GM18909 (cell line): Measurements from ENCODE around the gene ZRANB1.
"Not testable (repeated sequence)": the region's sequence is repeated elsewhere in the genome, so short reads cannot be mapped to it uniquely, and the experiment has no call there.

Experiments used
- ATAC-seq: cut with Tn5 transposase; IDR thresholded peaks from one replicate; pipeline ENCODE4 v1.9.1; 2021; ENCODE audit warnings: mild to moderate bottlenecking; ENCODE audit not compliant: unreplicated experiment, poor library complexity

ZRANB1 gene

GRCh38 chr10:124941823-124942222 lies at the start of gene ZRANB1:
Gene ZRANB1, plus strand, starts transcription at chr10:124942123. Its CDS starts 371 bp downstream, at chr10:124942494.
- ATAC-seq: no peak

DNA sequence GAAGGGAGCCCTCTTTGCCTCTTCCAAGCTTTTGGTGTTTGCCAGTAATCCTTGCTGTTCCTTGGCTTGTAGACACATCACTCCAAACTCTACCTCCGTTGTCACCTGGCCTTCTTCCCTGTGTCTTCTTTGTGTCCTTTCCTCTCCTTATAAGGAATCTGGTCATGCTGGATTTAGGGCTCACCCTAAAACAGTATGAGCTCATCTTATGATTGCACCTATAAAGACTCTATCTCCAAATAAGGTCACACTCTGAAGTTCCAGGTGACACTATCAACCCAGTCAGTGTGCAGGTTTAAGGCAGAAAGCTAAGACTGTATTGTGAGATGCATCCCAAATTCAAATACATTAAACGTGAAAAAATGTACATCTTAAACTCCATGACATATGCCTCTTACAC lies 49.0 kb upstream of the ZRANB1 start:
- ATAC-seq: no peak

DNA sequence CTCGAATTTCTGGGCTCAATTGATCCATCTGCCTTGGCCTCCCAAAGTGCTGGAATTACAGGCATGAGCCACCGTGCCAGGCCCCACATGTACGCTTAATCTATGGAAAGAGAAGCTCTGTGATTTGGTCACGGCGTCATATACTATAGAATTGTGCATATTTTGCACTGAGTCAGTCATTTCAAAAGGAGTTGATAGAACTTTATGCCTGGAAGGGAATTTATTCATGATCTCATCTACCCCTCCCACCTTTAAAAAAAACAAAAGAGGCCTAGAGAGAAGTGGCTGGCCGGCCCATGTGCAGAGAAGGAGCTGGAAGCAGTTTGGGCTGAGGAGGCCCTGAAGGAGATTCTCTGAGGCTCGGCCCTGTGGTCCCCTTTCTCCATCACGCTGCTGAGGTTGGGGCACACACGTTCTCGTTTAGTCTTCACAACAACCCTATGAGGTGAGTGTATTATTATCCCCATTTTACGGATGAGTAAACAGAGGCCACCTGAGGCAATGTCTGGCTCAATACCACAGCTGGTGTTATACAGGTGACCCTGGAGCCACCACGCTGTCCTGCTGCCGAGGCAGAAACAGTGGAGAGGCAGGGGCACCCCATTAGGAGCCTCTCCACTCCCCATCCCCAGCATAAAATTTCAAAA lies 47.2 kb upstream of the ZRANB1 start:
- ATAC-seq: no peak

DNA sequence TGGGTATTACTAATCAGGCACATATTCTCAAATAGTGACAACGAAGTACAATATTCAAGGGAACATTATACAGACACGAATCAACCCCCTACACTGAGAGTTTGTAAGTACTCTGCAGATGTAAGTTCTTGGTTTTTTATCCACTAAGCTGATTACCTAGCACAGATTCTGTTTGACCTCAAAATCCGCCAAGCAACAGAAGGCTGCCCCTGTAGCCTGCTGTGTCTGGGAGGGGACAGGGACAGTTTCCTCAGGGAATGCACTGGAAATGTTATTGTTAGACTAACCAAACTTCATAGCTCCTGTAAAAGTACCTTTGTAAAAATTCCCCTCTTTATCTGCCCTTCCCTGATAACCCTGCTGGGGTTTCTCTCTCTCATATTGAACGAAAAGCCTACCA lies 45.2 kb upstream of the ZRANB1 start:
- ATAC-seq: no peak

GRCh38 chr10:124898471-124898870 lies 43.5 kb upstream of the ZRANB1 start:
- no peak for ATAC-seq

GRCh38 chr10:124899151-124899550 lies 42.8 kb upstream of the ZRANB1 start:
- ATAC-seq: no peak

DNA sequence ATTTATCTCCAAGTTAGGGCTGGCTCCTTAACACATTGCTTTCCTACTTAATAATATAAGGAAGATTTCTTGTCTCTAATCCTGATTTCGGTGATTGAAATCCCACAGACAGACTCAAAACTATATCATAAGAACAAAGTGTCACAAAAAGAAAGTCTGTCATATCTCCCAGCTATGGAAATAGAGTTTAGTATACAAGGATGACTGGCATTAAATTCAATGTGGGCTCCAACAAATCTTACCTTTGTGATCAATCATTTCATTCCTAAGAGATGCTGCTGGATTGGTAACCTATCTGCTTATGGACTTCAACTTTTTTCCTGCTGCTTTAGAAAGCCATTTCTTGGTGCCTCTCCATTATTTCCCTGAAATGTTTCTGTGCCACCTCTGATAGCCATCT lies 39.5 kb upstream of the ZRANB1 start:
- ATAC-seq: no peak

- no peak for ATAC-seq
Measured at GRCh38 chr10:124903111-124903510, 38.8 kb upstream of the ZRANB1 start.

DNA sequence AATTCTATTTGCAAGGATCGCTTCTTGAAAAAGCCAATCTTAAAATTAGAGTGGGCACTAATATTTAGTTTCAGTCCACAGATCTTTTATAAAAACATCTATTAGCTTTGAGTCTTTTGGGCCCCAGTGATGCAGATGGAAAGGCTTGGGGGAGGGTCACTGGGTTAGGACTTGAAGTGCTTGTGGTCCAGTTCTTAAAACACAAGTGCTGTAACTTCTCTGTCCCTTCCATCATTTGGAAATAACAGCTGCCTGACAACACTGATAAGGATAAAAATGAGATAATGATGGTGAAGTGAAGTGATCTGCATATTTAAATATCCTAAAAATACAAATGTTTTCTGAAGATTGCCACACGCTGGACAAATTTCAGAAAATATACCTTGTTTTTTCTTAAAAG lies 37.1 kb upstream of the ZRANB1 start:
- ATAC-seq: no peak

GRCh38 chr10:124906551-124907001 lies 35.3 kb upstream of the ZRANB1 start:
- no peak for ATAC-seq

DNA sequence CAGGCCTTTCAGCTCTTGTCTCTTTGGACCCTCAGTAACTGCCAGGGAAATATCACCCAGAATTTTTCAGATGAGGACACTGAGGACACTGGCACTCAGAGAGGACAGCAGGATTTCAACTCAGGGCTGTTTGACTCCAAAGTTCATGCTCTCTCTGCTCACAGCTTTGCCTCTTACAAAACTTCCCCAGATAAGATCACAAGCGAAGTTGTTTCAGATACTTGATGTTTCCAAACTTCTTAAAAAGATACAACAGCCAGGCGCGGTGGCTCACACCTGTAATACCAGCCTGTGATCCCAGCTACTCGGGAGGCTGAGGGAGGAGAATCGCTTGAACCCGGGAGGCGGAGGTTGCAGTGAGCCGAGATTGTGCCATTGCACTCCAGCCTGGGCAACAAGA lies 32.4 kb upstream of the ZRANB1 start:
- no peak for ATAC-seq

DNA sequence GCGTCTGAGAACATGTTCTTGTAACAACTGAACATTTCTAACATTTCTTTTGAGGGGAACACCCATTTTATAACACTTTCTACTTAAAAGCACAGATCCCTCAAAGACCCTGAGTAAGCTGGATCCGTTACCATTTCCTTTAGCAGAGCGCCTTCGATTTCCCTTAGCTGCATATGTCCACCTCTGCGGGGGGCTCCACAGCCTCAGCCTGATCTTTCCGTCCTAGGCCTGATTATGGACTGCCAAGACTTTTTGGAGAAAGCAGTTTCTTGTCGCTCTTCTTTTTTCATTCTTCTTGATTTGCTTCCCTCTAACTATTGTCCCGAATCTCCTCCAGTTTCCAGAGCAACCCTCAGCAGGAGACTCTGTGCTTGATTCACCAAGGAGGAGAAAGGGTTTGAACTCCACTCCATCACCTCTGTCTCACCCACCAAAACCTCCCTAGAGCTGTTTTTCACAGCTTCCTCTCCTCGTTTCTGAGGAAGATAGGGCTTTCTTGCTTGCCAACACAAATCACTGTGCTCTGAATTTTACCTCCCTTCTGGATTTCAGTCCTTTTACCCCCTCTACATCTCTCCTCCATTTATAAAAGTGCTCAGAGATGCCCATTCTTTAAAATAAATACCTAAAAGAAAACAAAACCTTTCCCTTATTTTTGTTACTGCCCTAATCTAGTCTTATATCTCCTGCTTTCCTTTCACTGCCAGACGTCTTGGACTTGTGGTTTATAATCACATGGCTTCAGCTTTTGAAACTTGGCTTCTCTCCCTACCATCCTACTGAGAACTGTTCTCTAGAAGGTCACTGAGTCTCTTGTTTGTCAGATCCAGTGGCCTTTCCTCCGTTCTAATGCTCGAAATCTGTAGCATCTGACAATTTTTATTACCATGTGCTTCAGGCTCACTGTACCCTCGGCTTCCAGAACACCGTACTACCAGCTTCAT lies 30.5 kb upstream of the ZRANB1 start:
- no peak for ATAC-seq

DNA sequence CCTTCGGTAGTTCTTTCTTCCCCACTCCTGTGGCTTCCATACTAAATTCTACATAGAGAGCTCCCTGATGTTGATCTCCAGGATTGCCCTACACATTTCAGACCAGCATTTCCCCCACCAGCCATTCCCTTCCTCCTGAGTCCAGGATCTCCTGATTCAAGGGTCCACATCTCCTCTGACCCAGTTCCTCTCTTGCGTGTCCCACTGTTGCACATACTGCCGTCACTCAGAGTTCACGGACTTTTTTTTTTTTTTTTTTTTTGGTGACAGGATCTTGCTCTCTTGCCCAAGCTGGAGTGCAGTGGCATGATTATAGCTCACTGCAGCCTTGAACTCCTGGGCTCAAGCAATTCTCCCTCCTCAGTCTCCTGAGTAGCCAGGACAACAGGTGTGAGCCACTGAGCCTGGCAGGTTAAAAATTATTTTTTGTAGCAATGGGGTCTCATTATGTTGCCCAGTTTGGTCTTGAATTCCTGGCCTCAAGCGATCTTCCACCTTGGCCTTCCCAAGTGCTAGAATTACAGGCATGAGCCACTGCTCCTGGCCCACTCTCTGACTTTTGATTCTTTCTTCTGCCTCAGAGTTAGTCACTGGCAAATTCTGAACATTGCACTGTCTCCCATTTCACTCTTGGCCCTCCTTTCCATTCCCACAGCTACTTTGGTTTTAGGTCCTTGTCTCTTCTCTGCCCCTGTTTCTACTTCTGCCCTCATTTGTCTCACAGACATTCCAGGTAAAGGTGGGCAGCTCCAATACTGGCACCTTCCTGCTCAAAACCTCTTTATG lies 29.6 kb upstream of the ZRANB1 start:
- no peak for ATAC-seq

DNA sequence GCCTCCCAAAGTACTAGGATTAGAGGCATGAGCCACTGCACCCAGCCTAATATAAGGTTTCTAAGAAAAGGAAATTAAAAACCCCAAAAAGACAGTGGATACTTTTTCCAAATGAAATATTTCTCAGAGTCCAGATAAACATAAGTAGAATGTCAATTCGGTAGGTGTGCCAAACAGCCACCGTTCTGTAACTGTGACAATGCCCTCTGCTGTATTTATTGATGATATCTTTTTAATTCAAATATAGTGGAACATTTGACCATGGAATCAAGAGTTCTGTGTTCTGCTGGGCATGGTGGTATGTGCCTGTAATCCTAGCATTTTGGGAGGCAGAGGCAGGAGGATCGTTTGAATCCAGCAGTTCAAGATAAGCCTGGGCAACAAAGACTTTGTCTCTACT lies 28.8 kb upstream of the ZRANB1 start:
- ATAC-seq: no peak

- not testable (repeated sequence) for ATAC-seq
Measured at GRCh38 chr10:124914398-124914797, 27.5 kb upstream of the ZRANB1 start.

GRCh38 chr10:124916098-124916584 lies 25.8 kb upstream of the ZRANB1 start:
- ATAC-seq: peak; percentile 8

DNA sequence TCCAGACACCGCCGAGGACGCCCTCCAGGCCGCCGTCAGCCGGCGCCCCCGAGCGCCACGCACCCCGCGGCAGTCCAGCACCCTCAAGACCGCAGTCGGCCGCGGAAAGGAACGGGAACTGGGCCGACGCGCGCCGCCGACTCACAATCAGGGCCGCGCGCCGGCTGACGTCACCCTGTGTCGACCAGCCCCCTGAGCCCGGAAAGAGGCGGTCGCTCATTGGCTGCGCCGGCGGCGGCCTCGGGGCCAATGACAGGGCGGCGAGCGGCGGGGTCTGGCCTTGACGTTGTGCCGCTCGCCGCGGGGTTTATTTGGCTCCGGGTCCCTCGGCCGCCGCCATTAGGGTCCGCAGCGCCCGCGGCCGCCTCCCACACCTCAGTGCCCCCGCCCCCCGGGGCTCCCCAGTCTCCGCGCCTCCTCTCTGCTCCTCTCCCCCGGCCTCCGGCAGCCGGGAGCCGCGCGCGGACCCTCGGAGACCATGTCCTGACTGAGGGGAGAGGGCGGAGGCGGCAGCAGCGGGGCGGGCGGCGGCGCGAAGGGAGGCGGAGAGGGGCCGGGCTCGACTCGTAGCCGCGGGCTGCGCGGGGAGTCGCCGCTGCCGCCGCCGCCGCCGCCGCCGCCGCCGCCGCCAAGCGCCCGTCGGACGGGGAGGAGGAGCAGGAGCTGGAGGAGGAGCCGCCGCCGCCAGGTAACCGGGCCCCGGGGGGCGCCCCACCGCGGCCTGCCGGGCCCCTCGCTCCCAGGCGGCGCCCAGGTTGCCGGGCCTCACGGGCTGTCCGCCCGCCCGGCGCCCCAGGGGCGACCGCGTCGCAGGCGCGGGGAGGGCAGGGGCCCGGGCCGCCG lies 25.1 kb upstream of the ZRANB1 start:
- peak; percentile 95 for ATAC-seq

DNA sequence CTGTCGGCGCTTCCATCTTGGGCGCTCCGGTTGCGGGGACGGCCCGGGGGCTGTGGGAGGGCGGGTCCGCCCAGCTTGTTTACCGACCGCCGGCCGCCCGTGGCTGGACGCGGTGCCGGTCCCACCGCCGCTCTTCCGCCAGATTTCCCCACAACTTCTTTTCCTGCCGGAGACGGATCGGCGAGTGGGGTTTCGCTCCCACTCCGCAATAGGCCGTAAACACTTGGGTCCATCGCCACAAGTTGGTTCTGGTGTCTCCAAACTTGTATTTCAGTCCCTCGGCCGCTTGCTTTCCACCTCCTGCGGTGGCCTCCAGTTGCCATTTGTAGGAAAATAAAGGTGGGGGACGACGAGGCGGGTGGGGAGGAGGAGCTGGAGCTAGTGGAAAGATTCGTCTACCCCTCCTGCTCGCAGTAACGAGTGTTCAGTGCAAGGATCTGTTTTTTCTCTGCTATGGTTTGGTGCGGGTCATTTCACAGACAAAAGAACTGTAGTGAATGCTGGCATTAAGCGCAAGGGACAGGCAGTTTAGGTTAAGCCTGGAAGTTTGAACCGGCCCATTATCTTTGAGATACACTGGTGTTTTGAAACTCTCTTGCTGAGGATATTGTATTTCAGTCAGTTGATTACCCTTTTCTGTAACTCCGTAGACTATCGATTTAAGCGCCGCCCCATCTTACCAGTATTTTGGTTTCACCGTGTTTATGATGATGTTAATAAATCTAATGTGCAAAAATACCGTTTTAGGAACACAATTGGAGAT lies 24.3 kb upstream of the ZRANB1 start:
- ATAC-seq: no peak
